Astrocyte of the spinal cord (primary cell): ENCODE measurements around the gene KLF3.

Experiments
- DNase-seq: peaks from one replicate; pipeline ENCODE4 v3.0.0; 2011; ENCODE audit warnings: low read depth, low spot score
- H3K4me3 ChIP-seq: 2 replicates; pipeline ENCODE4 v1.5.1; 2011; ENCODE audit warnings: low read depth, mild to moderate bottlenecking, low read length, moderate library complexity
- in situ Hi-C: cut with HindIII; loops from 2 replicates; pipeline ENCODE4 v1.10.0; 2017; ENCODE audit warnings: low sequenced_read_pairs
- TF ChIP-seq, protein P1 (sequence below): IDR thresholded peaks from 2 replicates; pipeline ENCODE4 v1.5.1; 2012; ENCODE audit warnings: low read depth, mild to moderate bottlenecking, low read length, inconsistent platforms

KLF3 gene

GRCh38 chr4:38735870-38736269 is 71.9 kb downstream of the KLF3 start:
- H3K4me3 ChIP-seq, result no peak overlapping the region
- in situ Hi-C loops, result no loop called here
- DNase-seq, result no peak
- TF ChIP-seq, protein P1, sequence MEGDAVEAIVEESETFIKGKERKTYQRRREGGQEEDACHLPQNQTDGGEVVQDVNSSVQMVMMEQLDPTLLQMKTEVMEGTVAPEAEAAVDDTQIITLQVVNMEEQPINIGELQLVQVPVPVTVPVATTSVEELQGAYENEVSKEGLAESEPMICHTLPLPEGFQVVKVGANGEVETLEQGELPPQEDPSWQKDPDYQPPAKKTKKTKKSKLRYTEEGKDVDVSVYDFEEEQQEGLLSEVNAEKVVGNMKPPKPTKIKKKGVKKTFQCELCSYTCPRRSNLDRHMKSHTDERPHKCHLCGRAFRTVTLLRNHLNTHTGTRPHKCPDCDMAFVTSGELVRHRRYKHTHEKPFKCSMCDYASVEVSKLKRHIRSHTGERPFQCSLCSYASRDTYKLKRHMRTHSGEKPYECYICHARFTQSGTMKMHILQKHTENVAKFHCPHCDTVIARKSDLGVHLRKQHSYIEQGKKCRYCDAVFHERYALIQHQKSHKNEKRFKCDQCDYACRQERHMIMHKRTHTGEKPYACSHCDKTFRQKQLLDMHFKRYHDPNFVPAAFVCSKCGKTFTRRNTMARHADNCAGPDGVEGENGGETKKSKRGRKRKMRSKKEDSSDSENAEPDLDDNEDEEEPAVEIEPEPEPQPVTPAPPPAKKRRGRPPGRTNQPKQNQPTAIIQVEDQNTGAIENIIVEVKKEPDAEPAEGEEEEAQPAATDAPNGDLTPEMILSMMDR, result no peak

GRCh38 chr4:38738940-38739803 is 75.2 kb downstream of the KLF3 start:
- TF ChIP-seq, protein P1, result no peak
- in situ Hi-C loops, result no loop called here
- H3K4me3 ChIP-seq, result no peak overlapping the region
- DNase-seq, result no peak

DNA sequence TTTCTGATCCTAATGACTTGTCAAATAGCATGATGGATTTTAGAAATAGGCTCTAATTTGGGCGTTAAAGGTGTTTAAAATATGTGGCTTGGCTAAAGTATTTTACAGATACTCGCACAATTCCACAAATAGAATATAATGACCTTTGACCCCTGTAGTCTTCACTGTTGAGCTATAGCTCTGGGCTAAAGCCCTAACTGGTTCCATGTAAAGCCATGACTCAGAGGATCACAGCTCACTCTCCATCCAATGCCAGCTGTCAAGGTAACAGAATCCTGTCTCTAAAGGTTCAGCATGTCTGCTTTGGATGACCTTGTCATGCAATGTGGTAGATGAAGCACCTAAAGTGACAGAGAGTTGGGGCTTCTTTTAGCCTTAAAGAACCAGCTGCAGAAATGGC is 76.3 kb downstream of the KLF3 start:
- TF ChIP-seq, protein P1, result no peak
- DNase-seq, result no peak
- in situ Hi-C loops, result no loop called here
- H3K4me3 ChIP-seq, result no peak overlapping the region

GRCh38 chr4:38743866-38744265 is 79.9 kb downstream of the KLF3 start:
- in situ Hi-C loops, result no loop called here
- no peak overlapping the region for H3K4me3 ChIP-seq
- DNase-seq, result no peak
- TF ChIP-seq, protein P1, result no peak

GRCh38 chr4:38745881-38746280 is 81.9 kb downstream of the KLF3 start:
- no peak overlapping the region for H3K4me3 ChIP-seq
- TF ChIP-seq, protein P1, result no peak
- in situ Hi-C loops, result no loop called here
- no peak for DNase-seq

- no peak for DNase-seq
- in situ Hi-C loops, result no loop called here
- TF ChIP-seq, protein P1, result no peak
- H3K4me3 ChIP-seq, result no peak overlapping the region
Observed at GRCh38 chr4:38747629-38748028, 83.6 kb downstream of the KLF3 start.
